BJ (cell line): ENCODE results near the gene SDCCAG8. TPM values are rescaled to one million over a fixed set of nuclear protein-coding genes. Genes with fewer than 3 reads are reported as not detected.

Experiments used
- CTCF ChIA-PET: fragments of 350-600 bp; formaldehyde crosslinking; extraction: SDS; loops from one replicate; lab custom pipeline; 2021; ENCODE audit warnings: antibody characterized with exemption, inconsistent platforms; lab: Yijun Ruan, JAX
- POLR2A ChIA-PET: fragments of 300-600 bp; sonication (Branson Sonifier 250); formaldehyde crosslinking; extraction: SDS; loops from one replicate; lab custom pipeline; 2021; ENCODE audit warnings: antibody characterized with exemption; lab: Charles Lee
- DNase-seq: peaks from one replicate; pipeline ENCODE4 v3.0.0-alpha.2; 2011; ENCODE audit warnings: low read depth
- H3K27me3 ChIP-seq: 2 replicates; pipeline ENCODE4 v1.6.0; 2011; ENCODE audit warnings: low read length; ENCODE audit not compliant: control insufficient read depth, insufficient read depth
- H3K36me3 ChIP-seq: 2 replicates; pipeline ENCODE4 v1.5.1; 2011; ENCODE audit warnings: low read length; ENCODE audit not compliant: control insufficient read depth, insufficient read depth
- H3K4me3 ChIP-seq: 2 replicates; pipeline ENCODE4 v1.5.1; 2011; ENCODE audit warnings: low read depth, mild to moderate bottlenecking, control low read depth, low read length
- polyA plus RNA-seq: library from polyadenylated mRNA; depleted of rRNA; stranded (reverse); fragments of >200 nt; gene quantifications from 2 replicates; pipeline ENCODE4 v1.2.3, GENCODE V29; 2011
- TF ChIP-seq, protein P1 (sequence below): IDR thresholded peaks from 2 replicates; pipeline ENCODE4 v1.5.1; 2011; ENCODE audit warnings: low read depth, mild to moderate bottlenecking, control low read depth, inconsistent platforms, low read length, moderate library complexity; ENCODE audit not compliant: insufficient read depth

Gene SDCCAG8
- polyA plus RNA-seq, 1 experiment = 17.0 TPM

DNA sequence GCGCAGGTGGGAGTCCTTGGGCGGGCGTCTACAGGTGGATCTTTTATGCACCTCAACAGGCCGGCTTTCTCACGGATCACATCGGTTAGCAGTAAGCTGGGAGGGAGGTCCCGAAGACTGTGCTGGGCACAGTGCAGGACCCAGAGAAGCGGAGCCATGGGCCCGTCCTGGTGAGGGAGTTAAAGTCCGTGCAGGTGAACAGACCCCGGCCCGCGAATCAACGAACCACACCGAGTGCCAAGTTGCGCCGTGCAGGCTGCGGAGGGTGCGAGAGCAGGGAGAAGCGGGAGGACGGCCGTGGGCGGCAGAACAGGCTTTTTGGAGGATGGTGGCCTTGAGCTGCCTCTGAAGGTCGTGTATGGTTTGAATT is 233.3 kb downstream of the SDCCAG8 start:
- TF ChIP-seq, protein P1, sequence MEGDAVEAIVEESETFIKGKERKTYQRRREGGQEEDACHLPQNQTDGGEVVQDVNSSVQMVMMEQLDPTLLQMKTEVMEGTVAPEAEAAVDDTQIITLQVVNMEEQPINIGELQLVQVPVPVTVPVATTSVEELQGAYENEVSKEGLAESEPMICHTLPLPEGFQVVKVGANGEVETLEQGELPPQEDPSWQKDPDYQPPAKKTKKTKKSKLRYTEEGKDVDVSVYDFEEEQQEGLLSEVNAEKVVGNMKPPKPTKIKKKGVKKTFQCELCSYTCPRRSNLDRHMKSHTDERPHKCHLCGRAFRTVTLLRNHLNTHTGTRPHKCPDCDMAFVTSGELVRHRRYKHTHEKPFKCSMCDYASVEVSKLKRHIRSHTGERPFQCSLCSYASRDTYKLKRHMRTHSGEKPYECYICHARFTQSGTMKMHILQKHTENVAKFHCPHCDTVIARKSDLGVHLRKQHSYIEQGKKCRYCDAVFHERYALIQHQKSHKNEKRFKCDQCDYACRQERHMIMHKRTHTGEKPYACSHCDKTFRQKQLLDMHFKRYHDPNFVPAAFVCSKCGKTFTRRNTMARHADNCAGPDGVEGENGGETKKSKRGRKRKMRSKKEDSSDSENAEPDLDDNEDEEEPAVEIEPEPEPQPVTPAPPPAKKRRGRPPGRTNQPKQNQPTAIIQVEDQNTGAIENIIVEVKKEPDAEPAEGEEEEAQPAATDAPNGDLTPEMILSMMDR = no peak
- POLR2A ChIA-PET = no interaction called here
- H3K27me3 ChIP-seq = no peaks in the 10 kb centered on the region
- DNase-seq = no peak
- CTCF ChIA-PET = interaction anchor here (0.6 kb wide), 1 partner anchor 199 kb away, joined by 4 read pairs; no protein-coding TSS in a partner anchor
- no peaks in the 10 kb centered on the region for H3K36me3 ChIP-seq
- no peak overlapping the region for H3K4me3 ChIP-seq

DNA sequence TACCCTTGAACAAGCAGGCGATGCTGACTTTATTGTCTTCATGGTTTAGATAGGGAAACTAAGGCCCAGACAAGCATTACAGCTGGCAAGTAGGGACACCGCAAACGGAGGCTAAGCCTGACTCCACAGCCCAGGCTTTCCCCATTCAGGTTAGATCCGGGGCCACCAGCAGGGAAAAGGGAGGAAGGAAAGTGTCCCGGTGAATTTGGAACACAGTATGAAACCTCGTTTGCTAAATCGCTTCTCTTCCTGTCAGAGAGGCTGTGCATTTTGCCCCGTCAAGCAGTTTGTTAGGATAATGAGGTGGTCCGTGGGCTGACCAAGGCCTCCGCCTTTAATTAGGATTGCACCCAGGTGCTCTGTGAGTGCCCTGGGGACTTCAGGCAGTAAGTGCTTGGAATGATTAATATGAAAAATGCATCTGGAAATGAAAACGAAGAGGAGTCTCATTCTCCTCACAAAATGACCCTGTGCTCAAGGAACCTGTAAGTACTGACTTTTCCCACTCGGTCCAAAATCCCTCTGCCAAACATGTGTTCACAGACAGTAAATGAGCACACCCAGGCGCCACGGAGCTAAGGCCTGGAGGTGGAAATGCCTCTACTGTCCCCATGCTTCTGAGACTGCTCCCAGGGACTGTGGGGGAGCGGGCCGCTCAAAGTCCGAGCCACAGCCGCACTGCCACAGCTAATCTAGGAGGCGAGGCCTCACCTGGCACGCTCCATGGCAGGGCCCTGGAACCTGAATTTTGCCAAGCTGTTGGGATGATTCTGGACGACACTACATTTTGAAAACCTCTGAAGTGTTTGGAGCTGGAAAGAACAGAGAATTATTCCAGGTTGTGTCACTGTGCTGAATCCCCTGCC is 234.1 kb downstream of the SDCCAG8 start:
- DNase-seq = no peak
- ChIA-PET CTCF (interaction anchor here (0.6 kb wide), 1 partner anchor 199 kb away, joined by 4 read pairs; no protein-coding TSS in a partner anchor), POLR2A (no interaction called here)
- TF ChIP-seq, protein P1 = no peak
- H3K4me3 ChIP-seq = no peak overlapping the region
- H3K36me3 ChIP-seq = no peaks in the 10 kb centered on the region
- no peaks in the 10 kb centered on the region for H3K27me3 ChIP-seq

DNA sequence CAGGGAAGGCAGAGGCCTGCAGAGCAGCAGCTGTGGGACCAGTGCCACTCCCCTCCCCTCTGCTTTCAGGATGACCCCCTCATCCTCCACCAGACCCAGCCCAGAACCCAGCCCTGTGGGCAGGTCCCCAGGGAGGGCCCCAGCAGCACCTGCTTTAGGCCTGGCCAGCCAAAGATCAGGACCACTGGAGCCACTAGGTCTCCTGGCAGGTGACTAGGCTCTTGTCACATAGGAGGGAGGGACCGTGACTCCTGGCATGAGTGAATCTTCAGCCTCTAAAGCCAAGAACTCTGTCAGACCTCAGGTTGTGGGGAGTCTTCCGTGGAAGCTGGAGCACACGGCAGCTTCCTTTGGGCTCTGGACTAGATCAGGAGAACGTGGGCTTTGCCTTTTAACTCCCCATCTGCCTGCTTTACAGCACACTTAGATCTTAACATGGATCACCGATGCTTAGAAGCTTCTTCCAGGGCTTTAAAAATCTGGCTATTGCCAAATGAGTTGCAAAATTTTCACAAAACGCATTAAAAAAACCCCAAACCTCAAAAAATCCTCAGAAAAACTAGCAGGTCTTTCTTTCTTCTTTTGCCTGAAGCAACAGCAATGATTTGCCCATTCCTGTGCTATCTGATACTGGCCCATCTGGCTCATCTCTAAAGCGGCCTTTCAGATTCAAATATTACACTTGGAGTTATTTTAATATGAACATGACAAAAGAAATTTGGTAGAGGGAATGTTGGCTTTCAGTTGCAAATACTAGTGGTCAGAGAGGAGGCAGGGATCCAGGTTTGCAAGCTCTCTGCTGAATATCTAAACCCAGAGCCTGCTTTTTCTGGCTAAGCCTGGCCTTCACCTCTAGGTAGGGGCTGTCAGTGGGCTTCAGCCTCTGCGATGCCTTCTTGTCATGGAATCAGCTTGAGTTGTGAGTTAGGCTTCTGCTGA is 235.2 kb downstream of the SDCCAG8 start:
- TF ChIP-seq, protein P1 = no peak
- ChIA-PET CTCF (interaction anchor here (1.2 to 1.3 kb wide), 2 partner anchors 9 to 147 kb away, joined by 3 to 4 read pairs; no protein-coding TSS in a partner anchor), POLR2A (interaction anchor here (0.6 kb wide), 1 partner anchor 14 kb away, joined by 3 read pairs; no protein-coding TSS in a partner anchor)
- Histone ChIP-seq H3K27me3 (no peaks in the 10 kb centered on the region), H3K36me3 (no peaks in the 10 kb centered on the region), H3K4me3 (no peak overlapping the region)
- peak; percentile 81 for DNase-seq

DNA sequence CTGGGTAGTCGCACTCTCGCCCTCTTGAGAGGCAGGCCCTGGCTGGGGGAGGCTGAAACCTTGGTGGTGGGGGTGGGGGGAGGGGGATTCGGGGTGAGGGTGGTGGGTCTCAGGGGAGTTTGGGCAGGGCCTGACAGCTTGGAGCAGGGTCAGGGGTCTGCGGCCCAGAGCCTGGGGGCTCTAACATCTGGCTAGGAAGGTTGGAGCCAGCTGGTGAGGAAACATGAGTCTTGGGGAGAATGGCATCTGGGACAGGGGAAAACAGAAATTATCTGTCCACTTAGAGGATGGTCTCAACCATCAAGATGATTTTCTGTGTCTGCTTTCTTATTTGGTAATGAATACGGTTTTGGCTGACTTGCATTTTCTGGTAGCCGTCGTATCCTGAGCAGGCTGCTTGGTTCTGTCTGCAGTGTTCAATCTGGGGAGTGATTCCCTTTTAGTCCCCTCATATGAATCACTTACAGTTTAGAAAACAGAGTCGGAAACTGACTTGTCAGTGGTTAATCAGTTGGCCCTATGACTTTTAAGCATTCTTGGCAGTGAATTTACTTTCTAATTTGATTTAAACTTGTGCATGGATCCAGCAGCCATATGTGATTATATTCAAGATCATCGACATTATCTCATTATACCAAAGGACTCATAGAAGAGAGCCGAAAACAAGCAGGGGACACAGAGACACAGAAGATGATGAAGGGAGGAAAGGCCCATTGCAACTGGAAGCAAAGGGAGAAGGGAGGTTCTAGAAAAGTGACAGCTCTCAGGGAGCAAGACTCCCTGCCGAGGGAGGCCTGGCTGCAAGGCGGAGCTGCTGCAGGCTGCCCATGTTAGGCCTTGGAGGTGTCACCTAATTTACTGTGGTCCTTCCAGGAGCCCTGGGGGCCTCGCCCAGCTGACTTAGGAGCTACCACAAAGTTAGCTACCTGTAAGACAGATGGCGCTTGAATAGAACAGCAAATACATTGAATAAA is 237.6 kb downstream of the SDCCAG8 start:
- TF ChIP-seq, protein P1 = no peak
- POLR2A ChIA-PET = no interaction called here

More for the DNA sequence above, 237.6 kb downstream of the SDCCAG8 start:
- CTCF ChIA-PET = no interaction called here
- Histone ChIP-seq H3K36me3 (peaks cover 1% of the 10 kb centered on the region), H3K4me3 (no peak overlapping the region), H3K27me3 (no peaks in the 10 kb centered on the region)
- DNase-seq = no peak
